ENCODE measurements around the gene F12. TPM values are rescaled to one million over a fixed set of nuclear protein-coding genes. Genes with fewer than 3 reads are reported as not detected.
A peak's percentile ranks its signal among the peaks of the same experiment; 100 is the strongest.

The F12 gene
- total RNA-seq, 1 donor: not detected

GRCh38 chr5:177365845-177366527 lies 43.4 kb downstream of the F12 start:
- Histone ChIP-seq H3K79me2 (ENCODE audit: insufficient read depth, low read length) (no peaks in the 10 kb centered on the region), H3K9me3 (ENCODE audit: low read depth, low read length) (no peaks in the 10 kb centered on the region), H3K27me3 (ENCODE audit: insufficient read depth, low read length) (no peaks in the 10 kb centered on the region), H2AFZ (ENCODE audit: low read length) (peak overlapping the region; percentile 88), H3K4me1 (ENCODE audit: insufficient read depth, low read length) (peaks cover 9% of the 10 kb centered on the region), H3K36me3 (ENCODE audit: insufficient read depth, low read length) (no peaks in the 10 kb centered on the region), H4K20me1 (ENCODE audit: insufficient read depth, low read length) (no peaks in the 10 kb centered on the region), H3K4me2 (ENCODE audit: insufficient read depth, low read length) (peak overlapping the region; percentile 76), H3K27ac (ENCODE audit: low read depth, low read length) (no peak overlapping the region), H3K4me3 (ENCODE audit: insufficient read depth, low read length) (no peak overlapping the region)
- peak; percentile 82 for DNase-seq (ENCODE audit: insufficient read length, low spot score, missing footprints)
- no peak for TF ChIP-seq CTCF (IDR thresholded peaks at IDR 0.05; ENCODE audit: extremely low read depth, low read depth, low read length)

- peak; percentile 92 for DNase-seq (ENCODE audit: insufficient read length, low spot score, missing footprints)
- no peak for TF ChIP-seq CTCF (IDR thresholded peaks at IDR 0.05; ENCODE audit: extremely low read depth, low read depth, low read length)
- Histone ChIP-seq H3K27ac (ENCODE audit: low read depth, low read length) (no peak overlapping the region), H3K4me1 (ENCODE audit: insufficient read depth, low read length) (peaks cover 9% of the 10 kb centered on the region), H3K4me2 (ENCODE audit: insufficient read depth, low read length) (no peak overlapping the region), H3K9me3 (ENCODE audit: low read depth, low read length) (no peaks in the 10 kb centered on the region), H3K4me3 (ENCODE audit: insufficient read depth, low read length) (no peak overlapping the region), H3K27me3 (ENCODE audit: insufficient read depth, low read length) (no peaks in the 10 kb centered on the region), H4K20me1 (ENCODE audit: insufficient read depth, low read length) (no peaks in the 10 kb centered on the region), H2AFZ (ENCODE audit: low read length) (no peak overlapping the region), H3K36me3 (ENCODE audit: insufficient read depth, low read length) (no peaks in the 10 kb centered on the region), H3K79me2 (ENCODE audit: insufficient read depth, low read length) (no peaks in the 10 kb centered on the region)
These were observed 45.0 kb downstream of the F12 start for GRCh38 chr5:177364159-177364962.

GRCh38 chr5:177363565-177363964 lies 45.8 kb downstream of the F12 start:
- Histone ChIP-seq H3K36me3 (ENCODE audit: insufficient read depth, low read length) (no peaks in the 10 kb centered on the region), H3K4me3 (ENCODE audit: insufficient read depth, low read length) (peak overlapping the region; percentile 64), H3K4me2 (ENCODE audit: insufficient read depth, low read length) (peak overlapping the region; percentile 81), H3K27ac (ENCODE audit: low read depth, low read length) (no peak overlapping the region), H4K20me1 (ENCODE audit: insufficient read depth, low read length) (no peaks in the 10 kb centered on the region), H3K4me1 (ENCODE audit: insufficient read depth, low read length) (peaks cover 9% of the 10 kb centered on the region), H3K27me3 (ENCODE audit: insufficient read depth, low read length) (peaks cover 3% of the 10 kb centered on the region), H3K79me2 (ENCODE audit: insufficient read depth, low read length) (no peaks in the 10 kb centered on the region), H2AFZ (ENCODE audit: low read length) (no peak overlapping the region), H3K9me3 (ENCODE audit: low read depth, low read length) (no peaks in the 10 kb centered on the region)
- DNase-seq (ENCODE audit: insufficient read length, low spot score, missing footprints): no peak
- TF ChIP-seq CTCF (IDR thresholded peaks at IDR 0.05; ENCODE audit: extremely low read depth, low read depth, low read length): no peak

Data from osteoblast (primary cell).